ENCODE results near the gene SRGAP1.
"Not testable (repeated sequence)": the region's sequence is repeated elsewhere in the genome, so short reads cannot be mapped to it uniquely, and the experiment has no call there.

Gene SRGAP1

GRCh38 chr12:64016521-64016920 lies 172.0 kb downstream of the SRGAP1 start:
- H3K27ac Mint-ChIP-seq = peak overlapping the region; percentile 27
- no peak overlapping the region for H3K4me3 Mint-ChIP-seq
- no peak for DNase-seq
- no peak for TF ChIP-seq CTCF (IDR thresholded peaks at IDR 0.05)
- peaks cover 10% of the 10 kb centered on the region for H3K4me1 Mint-ChIP-seq
- no peaks in the 10 kb centered on the region for H3K27me3 Mint-ChIP-seq (ENCODE audit: low read depth, poor library complexity)
- no peaks in the 10 kb centered on the region for H3K36me3 Mint-ChIP-seq (ENCODE audit: low read depth)
- no peaks in the 10 kb centered on the region for H3K9me3 Mint-ChIP-seq

GRCh38 chr12:64018116-64018515 lies 173.6 kb downstream of the SRGAP1 start:
- not testable (repeated sequence) for H3K27me3 Mint-ChIP-seq (ENCODE audit: low read depth, poor library complexity); H3K27ac Mint-ChIP-seq; DNase-seq; H3K36me3 Mint-ChIP-seq (ENCODE audit: low read depth); H3K4me3 Mint-ChIP-seq; H3K9me3 Mint-ChIP-seq
- peaks cover 10% of the 10 kb centered on the region for H3K4me1 Mint-ChIP-seq

GRCh38 chr12:64018524-64018923 lies 174.0 kb downstream of the SRGAP1 start:
- Mint-ChIP-seq H3K36me3 (ENCODE audit: low read depth) (no peaks in the 10 kb centered on the region), H3K9me3 (no peaks in the 10 kb centered on the region), H3K4me3 (no peak overlapping the region), H3K27me3 (ENCODE audit: low read depth, poor library complexity) (no peaks in the 10 kb centered on the region), H3K4me1 (peaks cover 10% of the 10 kb centered on the region), H3K27ac (no peak overlapping the region)
- no peak for DNase-seq
- no peak for TF ChIP-seq CTCF (IDR thresholded peaks at IDR 0.05)

GRCh38 chr12:64019101-64019500 lies 174.6 kb downstream of the SRGAP1 start:
- no peak for DNase-seq
- Mint-ChIP-seq H3K27me3 (ENCODE audit: low read depth, poor library complexity) (no peaks in the 10 kb centered on the region), H3K4me1 (peaks cover 10% of the 10 kb centered on the region), H3K4me3 (no peak overlapping the region), H3K36me3 (ENCODE audit: low read depth) (no peaks in the 10 kb centered on the region), H3K9me3 (no peaks in the 10 kb centered on the region), H3K27ac (no peak overlapping the region)
- TF ChIP-seq CTCF (IDR thresholded peaks at IDR 0.05) = no peak

- H3K27me3 Mint-ChIP-seq (ENCODE audit: low read depth, poor library complexity) = no peaks in the 10 kb centered on the region
- no peaks in the 10 kb centered on the region for H3K36me3 Mint-ChIP-seq (ENCODE audit: low read depth)
Measured at GRCh38 chr12:64019654-64020053, 175.2 kb downstream of the SRGAP1 start.

GRCh38 chr12:64025174-64025958 lies 180.9 kb downstream of the SRGAP1 start:
- Mint-ChIP-seq H3K27ac (no peak overlapping the region), H3K4me1 (peaks cover 9% of the 10 kb centered on the region), H3K36me3 (ENCODE audit: low read depth) (peaks cover 5% of the 10 kb centered on the region), H3K27me3 (ENCODE audit: low read depth, poor library complexity) (no peaks in the 10 kb centered on the region), H3K9me3 (no peaks in the 10 kb centered on the region), H3K4me3 (no peak overlapping the region)
- DNase-seq = no peak
- TF ChIP-seq CTCF (IDR thresholded peaks at IDR 0.05) = no peak

More at GRCh38 chr12:64019654-64020053, 175.2 kb downstream of the SRGAP1 start:
- TF ChIP-seq CTCF (IDR thresholded peaks at IDR 0.05) = no peak
- H3K4me3 Mint-ChIP-seq = no peak overlapping the region
- H3K9me3 Mint-ChIP-seq = no peaks in the 10 kb centered on the region
- peaks cover 10% of the 10 kb centered on the region for H3K4me1 Mint-ChIP-seq
- no peak overlapping the region for H3K27ac Mint-ChIP-seq
- DNase-seq = no peak
